Right atrium auricular region (tissue), 2 donors: ENCODE data around the gene CAPN8. TPM values are rescaled to one million over a fixed set of nuclear protein-coding genes. Genes with fewer than 3 reads are reported as not detected.
A peak's percentile ranks its signal among the peaks of the same experiment; 100 is the strongest.

Experiments
- DNase-seq: peaks from one replicate; pipeline ENCODE4 v3.0.0-alpha.2; 2019; ENCODE audit warnings: low spot score
- H3K27ac ChIP-seq, 2 donors: fragments of 200-600 bp; sonication (generic); 1 replicate in 1 of 2; 2 replicates in 1 of 2; pipeline ENCODE4 v1.5.1; 2016 to 2019
- H3K27me3 ChIP-seq, 2 donors: fragments of 200-600 bp; sonication (generic); one replicate each; pipeline versions ENCODE4 v1.5.1 to v1.6.0; 2017 to 2019
- H3K36me3 ChIP-seq: fragments of 200-600 bp; sonication (generic); one replicate; pipeline ENCODE4 v1.5.1; 2016
- H3K4me1 ChIP-seq, 2 donors: fragments of 200-600 bp; sonication (generic); one replicate each; pipeline versions ENCODE4 v1.5.1 to v1.6.0; 2017 to 2019
- H3K4me3 ChIP-seq, 2 donors: fragments of 200-600 bp; sonication (generic); 1 replicate in 1 of 2; 2 replicates in 1 of 2; pipeline ENCODE4 v1.5.1; 2017 to 2019; ENCODE audit warnings: mild to moderate bottlenecking in 1 of 2, moderate library complexity in 1 of 2
- H3K9me3 ChIP-seq, 2 donors: fragments of 200-600 bp; sonication (generic); one replicate each; pipeline ENCODE4 v1.5.1; 2019
- total RNA-seq, 2 donors: library from RNA; depleted of rRNA; stranded (reverse); fragments of >200 nt; gene quantifications; one replicate each; pipeline ENCODE4 v1.1.0, GENCODE V29; 2016
- TF ChIP-seq, protein P1 (sequence below), 2 donors: fragments of 200-600 bp; sonication (generic); IDR thresholded peaks; one replicate each; pipeline ENCODE4 v1.5.1; 2019; ENCODE audit warnings: antibody characterized with exemption in 2 of 2

The CAPN8 gene
- total RNA-seq, 2 donors from 2014 or later: not detected

GRCh38 chr1:223708651-223709268, 43.3 kb upstream of the CAPN8 start:
- no peak for DNase-seq
- no peaks in the 10 kb centered on the region for H3K36me3 ChIP-seq
- TF ChIP-seq, protein P1, sequence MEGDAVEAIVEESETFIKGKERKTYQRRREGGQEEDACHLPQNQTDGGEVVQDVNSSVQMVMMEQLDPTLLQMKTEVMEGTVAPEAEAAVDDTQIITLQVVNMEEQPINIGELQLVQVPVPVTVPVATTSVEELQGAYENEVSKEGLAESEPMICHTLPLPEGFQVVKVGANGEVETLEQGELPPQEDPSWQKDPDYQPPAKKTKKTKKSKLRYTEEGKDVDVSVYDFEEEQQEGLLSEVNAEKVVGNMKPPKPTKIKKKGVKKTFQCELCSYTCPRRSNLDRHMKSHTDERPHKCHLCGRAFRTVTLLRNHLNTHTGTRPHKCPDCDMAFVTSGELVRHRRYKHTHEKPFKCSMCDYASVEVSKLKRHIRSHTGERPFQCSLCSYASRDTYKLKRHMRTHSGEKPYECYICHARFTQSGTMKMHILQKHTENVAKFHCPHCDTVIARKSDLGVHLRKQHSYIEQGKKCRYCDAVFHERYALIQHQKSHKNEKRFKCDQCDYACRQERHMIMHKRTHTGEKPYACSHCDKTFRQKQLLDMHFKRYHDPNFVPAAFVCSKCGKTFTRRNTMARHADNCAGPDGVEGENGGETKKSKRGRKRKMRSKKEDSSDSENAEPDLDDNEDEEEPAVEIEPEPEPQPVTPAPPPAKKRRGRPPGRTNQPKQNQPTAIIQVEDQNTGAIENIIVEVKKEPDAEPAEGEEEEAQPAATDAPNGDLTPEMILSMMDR (IDR thresholded peaks at IDR 0.05): no peak
- no peak overlapping the region for H3K4me3 ChIP-seq
- H3K4me1 ChIP-seq: peaks cover 0 to 63% of the 10 kb centered on the region in 2 donors
- no peaks in the 10 kb centered on the region for H3K9me3 ChIP-seq
- H3K27ac ChIP-seq: peak overlapping the region; percentile 81 to 83
- H3K27me3 ChIP-seq: no peaks in the 10 kb centered on the region

DNA sequence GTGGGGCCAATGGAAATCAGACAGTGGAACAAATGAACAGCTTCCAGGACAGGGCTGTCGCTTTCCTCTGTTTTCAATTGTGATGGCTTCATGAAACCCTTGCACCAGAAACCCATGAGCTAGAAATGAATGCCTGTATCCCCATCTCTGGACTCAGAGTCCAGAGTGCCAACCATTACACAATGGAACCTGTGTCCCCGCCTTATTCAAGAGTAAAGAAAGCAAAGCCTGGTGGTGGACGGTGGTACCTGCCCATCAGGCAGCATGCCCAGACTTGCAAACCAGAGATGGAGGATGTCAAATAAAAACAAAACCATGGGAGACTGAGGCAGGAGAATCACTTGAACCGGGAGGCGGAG, 42.5 kb upstream of the CAPN8 start:
- H3K27me3 ChIP-seq: no peaks in the 10 kb centered on the region
- DNase-seq: no peak
- peak overlapping the region; percentile 81 to 83 for H3K27ac ChIP-seq
- TF ChIP-seq, protein P1 (IDR thresholded peaks at IDR 0.05): peak in 1 of 2 donors; percentile 17
- H3K4me3 ChIP-seq: no peak overlapping the region
- no peaks in the 10 kb centered on the region for H3K36me3 ChIP-seq
- peaks cover 0 to 57% of the 10 kb centered on the region in 2 donors for H3K4me1 ChIP-seq
- H3K9me3 ChIP-seq: no peaks in the 10 kb centered on the region

DNA sequence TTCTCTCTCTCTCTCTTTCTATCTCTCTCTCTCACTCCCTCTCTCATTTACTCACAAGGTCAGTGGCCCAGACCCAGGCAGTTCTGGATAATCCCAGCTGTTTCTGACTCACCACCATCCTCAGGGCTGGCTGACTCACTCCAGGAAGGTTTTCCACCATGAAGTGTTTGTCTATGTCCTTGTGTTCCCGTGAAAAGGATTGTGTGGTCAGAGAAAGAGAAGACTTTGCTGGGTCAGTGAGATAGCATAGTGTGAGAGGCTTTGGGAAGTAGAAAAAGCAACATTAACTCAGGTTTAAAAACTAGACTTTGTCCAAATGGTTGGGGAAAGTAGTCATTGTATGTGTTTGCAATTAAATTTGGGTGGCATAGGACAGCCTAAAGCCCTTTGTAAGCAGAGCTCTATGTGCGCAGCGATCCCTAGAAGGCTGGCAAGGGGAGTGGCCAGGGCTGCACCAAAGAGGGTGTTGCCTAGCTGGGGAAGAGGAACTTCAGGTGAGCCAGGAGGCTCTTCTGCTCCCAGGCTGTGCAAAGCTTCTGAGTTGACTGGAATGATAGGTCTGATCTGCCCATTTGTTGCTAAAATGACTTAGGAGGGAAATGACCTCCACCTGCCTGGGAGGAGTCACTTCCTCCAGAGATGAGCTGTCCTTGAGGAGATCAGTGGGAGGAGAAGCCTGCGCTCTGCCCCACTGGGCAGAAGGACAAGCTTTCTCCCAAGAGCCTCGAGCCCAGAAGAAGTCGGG, 41.9 kb upstream of the CAPN8 start:
- no peak overlapping the region for H3K4me3 ChIP-seq
- peaks cover 0 to 57% of the 10 kb centered on the region in 2 donors for H3K4me1 ChIP-seq
- H3K9me3 ChIP-seq: no peaks in the 10 kb centered on the region
- no peaks in the 10 kb centered on the region for H3K36me3 ChIP-seq
- TF ChIP-seq, protein P1 (IDR thresholded peaks at IDR 0.05): no peak
- H3K27ac ChIP-seq: peak overlapping the region; percentile 81 to 83
- peak; percentile 93 for DNase-seq
- H3K27me3 ChIP-seq: no peaks in the 10 kb centered on the region

- H3K27me3 ChIP-seq: no peaks in the 10 kb centered on the region
- DNase-seq: no peak
- TF ChIP-seq, protein P1 (IDR thresholded peaks at IDR 0.05): no peak
- no peaks in the 10 kb centered on the region for H3K9me3 ChIP-seq
- H3K4me1 ChIP-seq: peaks cover 0 to 52% of the 10 kb centered on the region in 2 donors
- no peak overlapping the region for H3K4me3 ChIP-seq
- no peaks in the 10 kb centered on the region for H3K36me3 ChIP-seq
- peak overlapping the region; percentile 81 to 83 for H3K27ac ChIP-seq
Measured at GRCh38 chr1:223706077-223706973, 40.8 kb upstream of the CAPN8 start.

DNA sequence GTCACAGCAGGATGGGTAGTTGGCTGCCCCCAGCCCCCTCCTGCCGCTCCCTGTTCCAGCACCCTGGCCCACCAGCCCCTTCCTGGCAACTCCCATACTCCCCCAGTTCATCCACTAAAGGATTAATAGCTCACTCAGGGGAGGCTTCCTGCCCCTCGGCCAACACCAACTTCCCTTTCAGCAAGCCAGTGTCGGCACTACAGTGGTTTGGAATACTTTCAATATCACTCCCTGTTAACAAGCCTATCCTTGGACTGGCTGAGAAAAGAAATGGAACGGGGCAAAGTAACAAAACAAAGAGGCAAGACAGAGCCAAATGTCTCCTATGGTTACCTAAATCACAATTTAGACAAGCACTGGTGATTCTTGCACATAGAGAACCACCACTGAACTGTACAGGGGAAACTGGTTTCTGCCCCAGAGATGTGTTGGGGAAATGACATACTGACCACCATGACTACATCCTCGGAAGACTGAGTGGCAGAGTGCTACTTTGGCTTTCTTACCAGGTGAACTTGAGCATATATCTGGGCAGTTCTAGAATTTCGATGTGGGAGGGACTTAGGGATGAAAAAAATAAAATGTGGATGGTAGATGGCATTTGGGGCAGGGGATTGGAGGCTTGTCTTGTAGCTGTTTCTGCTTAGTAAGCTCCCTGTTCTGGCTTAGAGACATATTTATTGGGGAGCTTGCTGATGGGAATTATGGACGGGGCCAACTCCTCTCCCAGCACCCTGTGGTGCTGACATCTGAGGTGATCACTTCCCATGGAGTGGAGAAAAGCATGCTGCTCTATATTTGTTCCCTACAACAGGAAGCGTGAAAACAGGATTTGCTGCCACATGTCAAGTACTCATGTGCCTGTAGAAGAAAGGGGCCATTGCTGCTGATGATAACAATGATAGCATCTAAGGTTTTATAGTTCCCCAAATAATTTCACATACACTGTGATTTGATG, 39.7 kb upstream of the CAPN8 start:
- TF ChIP-seq, protein P1 (IDR thresholded peaks at IDR 0.05): no peak
- Histone ChIP-seq H3K4me1 (peaks cover 0 to 60% of the 10 kb centered on the region in 2 donors), H3K9me3 (no peaks in the 10 kb centered on the region), H3K27me3 (no peaks in the 10 kb centered on the region), H3K27ac (peak overlapping the region; percentile 81 to 83), H3K4me3 (no peak overlapping the region), H3K36me3 (no peaks in the 10 kb centered on the region)
- DNase-seq: no peak
